ENCODE measurements around the gene DBX2. TPM values are rescaled to one million over a fixed set of nuclear protein-coding genes. Genes with fewer than 3 reads are reported as not detected.

DBX2 gene
- not detected in 2 replicates for total RNA-seq

DNA sequence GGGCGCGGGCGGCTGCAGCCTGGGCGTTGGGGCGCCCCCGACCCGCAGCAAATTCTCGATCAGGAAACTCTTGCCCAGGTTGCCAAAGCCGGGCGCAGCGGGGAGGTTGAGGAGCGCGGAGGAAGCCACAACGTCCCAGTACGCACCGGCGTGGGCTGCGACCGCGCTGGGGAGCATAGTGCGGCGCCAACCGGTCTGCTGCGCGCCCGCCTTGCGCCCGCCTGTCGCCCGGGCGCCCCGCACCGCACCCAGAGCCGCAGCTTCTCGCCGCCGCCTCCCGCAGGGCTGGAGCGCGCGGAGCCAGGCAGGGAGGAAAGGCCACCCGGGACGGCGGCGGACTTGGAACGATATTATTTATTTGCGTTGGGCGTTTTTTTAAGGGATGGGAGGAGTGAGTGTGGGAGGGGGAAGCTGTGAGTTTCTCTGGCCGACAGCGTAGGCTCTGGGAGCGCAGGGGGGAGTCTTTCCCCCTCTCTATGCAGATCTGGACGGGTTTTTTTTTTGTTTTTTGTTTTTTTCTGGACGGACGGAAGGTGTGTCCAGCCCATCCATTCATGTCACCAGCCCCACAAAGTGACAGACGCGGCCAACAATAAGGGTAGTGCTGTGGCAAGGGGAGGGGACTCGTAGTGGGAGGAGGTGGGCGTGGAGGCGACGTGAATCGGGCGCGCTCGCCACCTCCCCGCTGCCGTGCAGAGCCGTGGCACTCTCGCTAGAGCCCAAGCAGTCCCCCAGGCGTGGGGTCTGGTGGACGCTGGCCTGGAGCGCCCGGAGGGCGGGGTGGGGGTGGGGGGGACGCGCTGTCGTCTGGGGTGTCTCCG is at the start of gene DBX2:
TSS of gene DBX2 (minus strand) at position 349 of the 821 bp plus-strand sequence. CDS start at position 177, 172 bp downstream.

Other genes starting within 250 kb of the DBX2 start
- under 0.01 and 0.49 TPM in 2 replicates for gene NELL2, start 174.8 kb downstream of the DBX2 start, total RNA-seq
- 35.8 and 43.5 TPM in 2 replicates for gene ANO6, start 165.0 kb upstream of the DBX2 start, total RNA-seq